Sigmoid colon (tissue), 4 donors: ENCODE measurements around the gene BRPF1.

ENCODE experiments used
- CTCF ChIP-seq, 4 experiments: fragments of 450-650 bp in 3 of 4; fragments of 200-600 bp in 1 of 4; IDR thresholded peaks; one replicate each; pipeline ENCODE4 v1.5.1; 2016 to 2019; ENCODE audit warnings: antibody characterized with exemption in 4 of 4, mild to moderate bottlenecking in 3 of 4, moderate library complexity in 2 of 4
- EP300 ChIP-seq, 4 donors: sonication (generic); formaldehyde crosslinking; IDR thresholded peaks; one replicate each; pipeline ENCODE4 v1.6.1; 2017; ENCODE audit warnings: antibody characterized with exemption in 4 of 4
- POLR2A ChIP-seq, 2 donors: fragments of 450-650 bp; IDR thresholded peaks; one replicate each; pipeline ENCODE4 v1.6.1; 2016; ENCODE audit warnings: antibody characterized with exemption in 2 of 2, mild to moderate bottlenecking in 2 of 2, moderate library complexity in 2 of 2
- POLR2AphosphoS5 ChIP-seq, 4 donors: sonication (generic); formaldehyde crosslinking; IDR thresholded peaks; one replicate each; pipeline ENCODE4 v1.6.1; 2017; ENCODE audit warnings: antibody characterized with exemption in 4 of 4

DNA sequence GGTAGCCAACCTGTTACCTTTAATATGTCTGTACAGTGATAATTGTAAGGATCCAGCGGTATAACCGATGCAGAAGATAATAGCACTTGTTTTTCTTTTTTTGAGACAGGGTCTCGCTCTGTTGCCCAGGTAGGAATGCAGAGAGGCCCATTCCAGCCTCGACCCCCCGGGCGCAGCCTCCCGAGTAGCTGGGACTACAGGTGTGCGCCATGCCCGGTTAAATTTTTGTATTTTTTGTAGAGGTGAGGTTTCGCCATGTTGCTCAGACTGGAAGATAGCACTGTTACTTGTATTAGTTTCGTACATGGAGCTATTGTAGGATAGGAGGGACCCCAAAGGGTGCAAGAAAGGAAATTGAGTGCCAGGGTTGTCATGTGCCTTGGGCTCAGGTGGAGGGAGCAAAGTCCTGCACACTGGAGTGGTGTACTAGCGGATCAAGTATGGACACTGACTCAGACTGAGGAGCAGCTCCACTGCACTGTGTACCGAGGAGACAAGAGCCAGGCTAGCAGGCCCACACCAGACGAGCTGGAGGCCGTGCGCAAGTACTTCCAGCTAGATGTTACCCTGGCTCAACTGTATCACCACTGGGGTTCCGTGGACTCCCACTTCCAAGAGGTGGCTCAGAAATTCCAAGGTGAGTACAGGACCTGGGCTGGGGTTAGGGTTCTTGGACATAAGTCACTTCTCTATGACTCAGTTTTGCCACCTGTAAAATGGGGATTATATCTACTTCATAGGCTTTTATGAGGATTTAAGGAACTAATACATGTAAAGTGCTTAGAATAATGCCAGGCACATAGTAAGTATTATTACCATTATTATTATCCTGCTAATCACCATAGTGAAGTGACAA, 19.2 kb downstream of the BRPF1 start:
- no peak for TF ChIP-seq CTCF (IDR thresholded peaks at IDR 0.05)
- TF ChIP-seq EP300 (IDR thresholded peaks at IDR 0.05): no peak
- TF ChIP-seq POLR2A (IDR thresholded peaks at IDR 0.05): no peak
- TF ChIP-seq POLR2AphosphoS5 (IDR thresholded peaks at IDR 0.05): no peak
